Tibial nerve (tissue), 3 donors: ENCODE results near the gene FBN2.

Source experiments
- POLR2A ChIP-seq, 2 donors: fragments of 450-650 bp; IDR thresholded peaks; one replicate each; pipeline ENCODE4 v1.6.1; 2017; ENCODE audit warnings: antibody characterized with exemption in 2 of 2, mild to moderate bottlenecking in 2 of 2, moderate library complexity in 2 of 2
- TF ChIP-seq, protein P1 (sequence below), 5 experiments: fragments of 200-600 bp in 3 of 5; fragments of 450-650 bp in 2 of 5; sonication (generic) in 3 of 5; IDR thresholded peaks; one replicate each; pipeline ENCODE4 v1.5.1; 2016 to 2019; ENCODE audit warnings: antibody characterized with exemption in 5 of 5, mild to moderate bottlenecking in 3 of 5, moderate library complexity in 2 of 5

DNA sequence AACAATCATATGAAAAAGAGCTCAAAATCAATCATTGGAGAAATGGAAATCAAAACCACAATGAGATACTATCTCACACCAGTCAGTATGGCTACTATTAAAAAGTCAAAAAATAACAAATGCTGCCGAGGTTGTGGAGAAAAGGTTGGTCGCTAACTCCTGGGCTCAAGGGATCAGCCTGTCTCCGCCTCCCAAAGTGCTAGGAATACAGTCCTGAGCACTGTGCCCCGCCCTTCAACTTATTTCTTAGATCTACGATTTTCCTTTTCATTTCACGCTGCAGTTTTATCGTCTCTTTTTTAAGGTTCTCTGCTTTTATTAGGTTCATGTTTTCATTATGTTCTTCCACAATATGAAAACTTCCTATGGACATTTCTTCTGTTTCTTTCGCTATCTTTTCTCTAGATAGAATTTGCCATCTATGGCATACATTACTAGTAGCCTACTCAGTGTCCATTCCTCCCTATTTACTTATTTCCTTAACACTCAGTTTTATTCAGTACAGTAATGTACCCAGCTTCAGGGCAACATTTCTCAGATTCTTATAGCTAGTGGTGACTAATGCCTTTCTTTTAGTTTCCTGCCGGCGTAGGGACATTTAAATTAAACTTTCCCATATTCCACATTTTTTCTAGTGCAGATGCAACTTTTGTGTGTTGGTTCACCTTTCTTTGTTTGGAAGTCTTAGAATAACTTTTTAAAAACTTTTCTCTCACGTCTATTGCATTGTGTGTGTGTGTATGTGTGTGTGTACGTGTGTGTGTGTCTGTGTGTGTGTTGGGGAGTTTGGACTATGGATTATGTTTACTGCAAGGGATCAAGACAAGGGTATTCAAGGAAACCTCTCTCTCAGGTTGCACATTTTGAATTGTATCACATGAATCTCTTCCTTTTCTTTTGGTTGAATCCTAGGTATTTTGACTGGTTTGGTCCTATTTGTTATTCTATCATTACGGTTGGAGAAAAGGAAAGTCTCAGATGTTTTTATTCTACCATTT, 21.6 kb upstream of the FBN2 start:
- TF ChIP-seq, protein P1, sequence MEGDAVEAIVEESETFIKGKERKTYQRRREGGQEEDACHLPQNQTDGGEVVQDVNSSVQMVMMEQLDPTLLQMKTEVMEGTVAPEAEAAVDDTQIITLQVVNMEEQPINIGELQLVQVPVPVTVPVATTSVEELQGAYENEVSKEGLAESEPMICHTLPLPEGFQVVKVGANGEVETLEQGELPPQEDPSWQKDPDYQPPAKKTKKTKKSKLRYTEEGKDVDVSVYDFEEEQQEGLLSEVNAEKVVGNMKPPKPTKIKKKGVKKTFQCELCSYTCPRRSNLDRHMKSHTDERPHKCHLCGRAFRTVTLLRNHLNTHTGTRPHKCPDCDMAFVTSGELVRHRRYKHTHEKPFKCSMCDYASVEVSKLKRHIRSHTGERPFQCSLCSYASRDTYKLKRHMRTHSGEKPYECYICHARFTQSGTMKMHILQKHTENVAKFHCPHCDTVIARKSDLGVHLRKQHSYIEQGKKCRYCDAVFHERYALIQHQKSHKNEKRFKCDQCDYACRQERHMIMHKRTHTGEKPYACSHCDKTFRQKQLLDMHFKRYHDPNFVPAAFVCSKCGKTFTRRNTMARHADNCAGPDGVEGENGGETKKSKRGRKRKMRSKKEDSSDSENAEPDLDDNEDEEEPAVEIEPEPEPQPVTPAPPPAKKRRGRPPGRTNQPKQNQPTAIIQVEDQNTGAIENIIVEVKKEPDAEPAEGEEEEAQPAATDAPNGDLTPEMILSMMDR (IDR thresholded peaks at IDR 0.05): no peak
- no peak for TF ChIP-seq POLR2A (IDR thresholded peaks at IDR 0.05)
